Activated CD4-positive, alpha-beta T cell treated with anti-CD3 and anti-CD28 coated beads for 4 hours (primary cell): Measurements from ENCODE around the gene IL17RE.
"Not testable (repeated sequence)": the region's sequence is repeated elsewhere in the genome, so short reads cannot be mapped to it uniquely, and the experiment has no call there.

Source experiments
- DNase-seq, 2 donors: peaks; one replicate each; pipeline ENCODE4 v3.0.0-alpha.2; 2020

The IL17RE gene

DNA sequence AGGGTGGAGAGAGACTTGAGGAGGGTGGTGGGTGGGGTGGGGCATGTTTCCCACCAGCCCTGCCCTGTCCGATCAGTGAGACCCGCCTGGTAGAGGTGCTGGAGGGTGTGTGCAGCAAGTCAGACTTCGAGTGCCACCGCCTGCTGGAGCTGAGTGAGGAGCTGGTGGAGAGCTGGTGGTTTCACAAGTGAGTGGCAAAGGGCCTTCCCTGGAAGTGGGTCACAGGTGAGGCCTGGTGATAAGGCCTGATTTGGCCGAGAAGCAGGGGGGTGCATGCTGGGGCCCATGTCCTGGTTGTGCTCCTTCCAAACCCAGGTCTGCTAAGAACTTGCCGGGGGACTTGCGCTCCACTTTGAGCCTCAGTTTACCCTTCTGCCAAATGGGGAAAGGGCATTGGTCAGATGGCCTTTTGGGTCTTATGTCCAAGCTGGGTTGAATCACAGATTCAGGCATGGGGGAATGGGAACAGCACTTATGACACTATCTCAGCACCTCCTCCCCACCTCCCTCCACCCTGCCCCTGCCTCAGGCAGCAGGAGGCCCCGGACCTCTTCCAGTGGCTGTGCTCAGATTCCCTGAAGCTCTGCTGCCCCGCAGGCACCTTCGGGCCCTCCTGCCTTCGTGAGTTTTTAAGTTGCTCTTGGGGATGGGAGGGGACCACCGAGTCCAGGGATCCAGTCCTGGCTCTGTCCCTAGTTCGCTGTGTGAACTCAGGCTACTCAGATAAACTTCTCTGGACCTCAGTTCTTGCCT lies 35.0 kb downstream of the IL17RE start:
- no peak for DNase-seq

DNA sequence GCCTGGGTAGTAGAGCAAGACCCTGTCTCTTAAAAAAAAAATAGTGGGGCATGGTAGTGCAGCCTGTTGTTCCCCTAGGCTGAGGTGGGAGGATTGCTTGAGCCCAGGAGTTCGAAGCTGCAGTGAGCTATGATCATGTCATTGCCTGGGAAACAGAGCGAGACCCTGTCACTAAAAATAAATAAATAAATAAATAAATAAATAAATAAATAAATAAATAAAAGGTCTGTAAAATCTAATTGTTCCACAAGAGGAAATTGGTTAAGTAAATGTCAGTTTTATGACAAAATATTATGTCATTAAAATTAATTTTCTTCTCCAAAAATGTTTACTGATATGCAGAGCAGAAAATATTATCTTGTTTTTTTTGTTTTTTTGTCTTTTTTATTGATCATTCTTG lies 36.3 kb downstream of the IL17RE start:
- no peak for DNase-seq

DNA sequence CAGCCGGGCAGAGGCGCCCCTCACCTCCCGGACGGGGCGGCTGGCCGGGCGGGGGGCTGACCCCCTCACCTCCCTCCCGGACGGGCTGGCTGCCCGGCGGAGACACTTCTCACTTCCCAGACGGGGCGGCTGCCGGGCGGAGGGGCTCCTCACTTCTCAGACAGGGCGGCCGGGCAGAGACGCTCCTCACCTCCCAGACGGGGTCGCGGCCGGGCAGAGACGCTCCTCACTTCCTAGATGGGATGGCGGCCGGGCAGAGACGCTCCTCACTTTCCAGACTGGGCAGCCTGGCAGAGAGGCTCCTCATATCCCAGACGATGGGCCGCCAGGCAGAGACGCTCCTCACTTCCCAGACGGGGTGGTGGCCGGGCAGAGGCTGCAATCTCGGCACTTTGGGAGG lies 37.3 kb downstream of the IL17RE start:
- DNase-seq: not testable (repeated sequence)

DNA sequence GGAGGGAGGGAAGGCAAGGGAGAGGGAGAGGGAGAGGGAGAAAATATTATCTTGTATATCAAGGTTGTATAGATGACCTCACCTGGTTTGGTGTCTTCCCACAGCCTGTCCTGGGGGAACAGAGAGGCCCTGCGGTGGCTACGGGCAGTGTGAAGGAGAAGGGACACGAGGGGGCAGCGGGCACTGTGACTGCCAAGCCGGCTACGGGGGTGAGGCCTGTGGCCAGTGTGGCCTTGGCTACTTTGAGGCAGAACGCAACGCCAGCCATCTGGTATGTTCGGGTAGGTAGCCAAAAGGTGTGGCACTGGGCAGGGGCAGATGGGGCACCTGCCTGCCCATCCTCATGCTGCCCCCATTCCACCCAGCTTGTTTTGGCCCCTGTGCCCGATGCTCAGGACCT lies 38.1 kb downstream of the IL17RE start:
- no peak for DNase-seq

DNA sequence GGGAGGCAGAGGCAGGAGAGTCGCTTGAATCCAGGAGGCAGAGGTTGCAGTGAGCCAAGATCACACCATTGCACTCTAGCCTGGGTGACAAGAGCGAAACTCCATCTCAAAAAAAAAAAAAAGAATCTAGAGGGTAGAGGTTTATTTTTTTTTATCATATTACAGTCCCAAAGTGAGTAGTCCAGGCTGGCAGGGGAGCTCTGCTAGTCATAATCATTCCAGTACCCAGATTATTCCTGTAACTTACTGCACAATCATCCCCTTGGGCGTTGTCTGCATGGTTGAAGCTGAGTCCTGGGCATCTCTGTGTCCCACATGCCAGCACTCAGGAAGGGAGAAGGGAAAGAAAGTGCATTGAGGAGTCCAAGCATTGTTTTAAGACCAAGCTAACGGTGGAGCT lies 39.5 kb downstream of the IL17RE start:
- DNase-seq: no peak

DNA sequence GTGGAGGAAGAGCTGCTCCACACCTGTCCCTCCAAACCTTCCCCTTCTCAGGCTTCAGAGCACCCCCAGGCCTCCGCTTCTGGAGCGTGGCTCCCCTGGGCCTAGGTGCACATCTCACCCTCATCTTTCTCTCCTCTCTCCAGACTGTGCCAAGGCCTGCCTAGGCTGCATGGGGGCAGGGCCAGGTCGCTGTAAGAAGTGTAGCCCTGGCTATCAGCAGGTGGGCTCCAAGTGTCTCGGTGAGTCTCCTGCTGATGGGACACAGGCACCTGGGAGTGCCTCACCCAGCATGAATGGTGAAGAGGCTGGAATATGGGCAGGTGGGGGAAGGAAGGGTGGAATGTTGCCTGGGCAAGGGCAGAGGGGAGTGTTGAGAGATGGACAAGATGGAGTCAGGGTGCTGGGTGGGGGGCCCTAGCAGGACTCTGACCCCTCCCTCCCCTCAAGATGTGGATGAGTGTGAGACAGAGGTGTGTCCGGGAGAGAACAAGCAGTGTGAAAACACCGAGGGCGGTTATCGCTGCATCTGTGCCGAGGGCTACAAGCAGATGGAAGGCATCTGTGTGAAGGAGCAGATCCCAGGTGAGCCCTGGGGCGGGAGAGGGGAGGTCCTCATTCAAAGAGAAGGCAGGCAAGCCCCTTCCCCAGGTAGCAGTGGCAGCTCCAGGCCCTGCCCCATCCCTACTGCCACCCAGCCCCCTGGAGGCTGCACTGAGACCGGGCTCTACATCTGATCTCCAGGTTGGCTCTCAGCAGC lies 40.5 kb downstream of the IL17RE start:
- no peak for DNase-seq

DNA sequence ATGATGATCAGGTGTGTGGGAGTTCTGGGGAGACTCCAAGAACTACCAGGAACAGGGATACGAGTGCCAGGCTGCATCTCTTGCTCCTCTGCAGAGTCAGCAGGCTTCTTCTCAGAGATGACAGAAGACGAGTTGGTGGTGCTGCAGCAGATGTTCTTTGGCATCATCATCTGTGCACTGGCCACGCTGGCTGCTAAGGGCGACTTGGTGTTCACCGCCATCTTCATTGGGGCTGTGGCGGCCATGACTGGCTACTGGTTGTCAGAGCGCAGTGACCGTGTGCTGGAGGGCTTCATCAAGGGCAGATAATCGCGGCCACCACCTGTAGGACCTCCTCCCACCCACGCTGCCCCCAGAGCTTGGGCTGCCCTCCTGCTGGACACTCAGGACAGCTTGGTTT lies 41.6 kb downstream of the IL17RE start:
- no peak for DNase-seq

DNA sequence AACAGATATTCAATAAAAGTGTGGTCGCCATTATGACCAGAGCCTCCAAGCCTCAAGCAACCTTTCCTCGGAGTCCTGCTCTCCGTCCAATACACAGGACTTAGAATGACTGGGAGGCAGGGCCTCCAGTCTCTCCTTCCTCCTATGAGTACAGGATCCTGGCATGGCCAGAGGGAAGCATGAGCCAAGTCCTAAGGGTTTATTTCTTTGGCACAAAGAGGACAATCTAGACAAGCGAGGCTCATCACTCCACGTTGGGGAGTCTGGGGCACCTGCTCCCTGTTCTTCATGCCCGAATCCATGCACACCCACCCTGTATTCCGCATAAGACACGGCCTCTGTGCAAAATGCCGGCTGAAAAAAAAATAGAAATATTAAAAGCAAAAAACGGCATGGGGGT lies 42.7 kb downstream of the IL17RE start:
- DNase-seq: no peak

DNA sequence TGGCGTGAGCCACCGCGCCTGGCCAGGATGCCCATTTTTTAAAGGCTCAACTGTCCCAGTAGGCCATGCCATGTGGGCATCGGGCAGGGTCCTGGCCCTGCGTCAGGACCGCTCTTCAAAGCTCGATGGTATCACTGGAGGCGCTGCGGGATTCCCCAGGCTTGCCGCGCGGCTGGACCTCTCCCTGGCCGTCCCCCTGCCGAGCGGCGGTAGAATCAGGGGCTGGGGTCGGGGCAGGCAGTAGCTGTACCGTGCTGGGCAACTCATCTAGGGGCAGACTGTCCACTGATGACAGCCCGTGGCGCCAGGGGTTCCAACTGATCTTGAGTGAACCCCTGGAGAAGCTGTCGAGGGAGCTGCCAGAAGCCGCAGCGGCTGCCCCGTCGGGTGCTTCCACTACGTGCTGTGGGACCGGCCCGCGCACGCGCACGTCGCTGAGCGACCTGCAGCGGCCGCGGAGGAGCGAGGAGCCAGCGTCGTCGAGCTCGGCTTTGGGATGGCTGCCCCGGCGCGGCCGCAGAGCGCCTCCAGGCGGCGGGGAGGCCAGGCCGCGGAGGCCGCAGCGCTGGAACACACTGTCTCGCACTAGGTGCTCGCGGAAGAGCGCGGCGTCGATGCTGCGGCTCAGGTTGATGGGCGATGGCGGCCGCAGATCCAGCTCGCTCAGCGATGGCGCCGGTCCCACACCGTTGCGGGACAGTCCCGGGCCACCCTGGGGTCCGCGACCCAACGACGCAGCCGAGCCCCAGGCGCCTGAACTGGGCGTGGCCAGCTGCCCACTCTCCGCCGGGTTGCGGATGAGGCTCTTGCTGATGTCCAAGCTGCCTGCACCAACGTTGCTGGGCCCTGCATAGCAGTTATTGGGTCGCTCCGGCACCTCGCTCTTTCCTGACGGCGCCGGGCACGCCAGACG lies 43.7 kb downstream of the IL17RE start:
- DNase-seq: peak; percentile 83

DNA sequence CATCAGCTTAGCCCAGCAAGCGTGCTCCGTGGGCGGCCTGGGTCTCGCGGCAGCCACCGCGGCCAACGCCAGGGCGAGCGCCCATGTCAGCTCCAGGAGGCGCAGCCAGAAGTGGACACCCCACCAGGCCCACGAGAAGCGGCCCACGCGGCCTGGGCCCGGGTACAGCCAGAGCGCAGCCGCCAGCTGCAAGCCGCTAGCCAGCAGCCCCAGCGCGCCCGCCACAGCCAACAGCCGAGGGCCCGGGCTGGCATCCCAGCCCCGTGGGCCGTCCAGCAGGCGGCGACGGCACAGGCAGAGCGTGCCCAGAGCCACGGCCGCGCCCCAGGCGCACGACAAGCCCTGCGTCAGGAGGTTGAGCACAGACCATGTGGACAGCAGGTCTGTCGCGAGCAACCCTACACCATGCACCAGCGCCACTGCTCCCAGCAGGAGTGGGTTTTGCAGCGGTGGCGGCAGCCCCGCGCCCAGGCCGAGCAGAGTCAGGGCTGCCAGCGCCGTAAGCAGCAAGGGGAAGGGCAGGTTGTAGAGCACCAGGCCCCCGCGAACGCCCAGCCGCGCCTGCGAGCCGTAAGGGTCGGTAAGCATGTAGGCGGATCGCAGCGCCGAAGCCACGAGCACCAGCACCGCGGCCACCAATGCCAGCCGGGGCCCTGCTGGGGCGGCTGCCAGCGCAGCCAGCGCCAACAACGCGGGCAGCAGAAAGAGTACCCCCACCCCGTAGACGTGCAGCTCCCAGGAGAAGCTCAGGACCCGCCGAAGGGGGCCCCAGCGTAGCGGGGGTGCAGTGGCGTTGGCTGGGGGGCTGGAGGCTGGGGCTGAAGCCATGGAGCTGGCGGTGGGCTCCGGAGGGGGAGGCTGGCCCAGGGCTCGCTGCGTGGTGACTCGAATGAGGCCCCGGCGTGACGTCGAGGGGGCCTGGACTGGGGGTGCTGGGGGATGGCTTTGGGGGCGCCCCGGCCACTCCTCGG lies 44.7 kb downstream of the IL17RE start:
- DNase-seq: no peak

DNA sequence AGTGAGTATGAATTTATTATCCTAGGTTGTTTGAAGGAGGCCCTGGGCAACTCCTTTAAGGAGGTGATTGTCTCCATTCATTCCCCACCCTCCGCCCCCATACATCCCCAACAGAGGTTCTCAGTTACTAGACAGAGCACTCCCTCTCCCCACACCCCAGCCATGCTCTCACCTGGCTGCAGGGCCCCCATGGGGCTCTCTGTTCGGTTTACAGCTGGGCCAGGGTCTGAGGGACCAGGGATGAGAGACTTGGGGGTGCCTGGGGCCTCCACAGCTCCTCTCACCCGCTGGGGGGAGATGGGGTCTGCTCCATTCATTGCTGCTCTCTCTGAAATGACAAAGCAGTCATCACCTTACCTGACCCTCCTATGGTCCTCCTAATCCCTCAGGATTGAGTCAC lies 45.9 kb downstream of the IL17RE start:
- no peak for DNase-seq

DNA sequence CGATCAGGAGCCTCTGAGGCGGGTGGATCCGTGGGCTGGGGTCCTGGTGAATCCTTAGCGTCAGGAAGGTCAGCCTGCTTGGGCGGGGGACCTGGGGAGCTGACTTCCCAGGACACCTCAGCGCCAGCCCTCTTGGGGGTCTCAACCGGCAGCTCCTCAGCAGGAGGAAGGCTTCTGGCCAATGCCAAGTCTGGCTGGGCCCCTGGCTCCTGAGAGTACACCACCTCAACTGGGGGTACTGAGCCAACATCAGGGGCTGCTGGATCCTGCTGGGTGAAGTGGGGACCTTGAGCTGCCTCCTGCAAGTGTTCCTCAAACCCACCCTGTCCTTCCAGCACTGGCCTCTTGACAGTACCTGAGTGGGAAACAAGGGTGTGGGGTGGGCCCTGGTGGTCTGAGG lies 46.5 kb downstream of the IL17RE start:
- DNase-seq: no peak

DNA sequence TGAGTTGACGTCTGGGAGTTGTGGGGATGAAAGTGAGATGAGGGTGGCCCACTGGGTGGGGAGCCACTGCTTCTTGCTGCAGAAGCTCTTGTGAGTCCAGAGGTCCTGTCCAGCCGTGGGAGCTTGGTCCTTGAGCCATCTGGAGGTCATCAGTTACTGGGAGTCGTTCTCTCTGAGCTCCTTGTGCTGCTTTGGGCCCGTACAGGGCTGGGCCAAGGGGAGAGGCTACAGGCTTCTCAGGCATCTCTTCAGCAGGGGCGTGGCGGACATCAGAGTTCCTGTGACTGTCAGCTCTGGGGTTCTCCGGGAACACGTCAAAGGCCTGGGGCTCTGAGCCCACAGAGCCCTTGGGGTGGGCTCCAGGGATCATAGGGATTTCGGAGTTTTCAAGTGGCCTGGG lies 47.0 kb downstream of the IL17RE start:
- DNase-seq: no peak

DNA sequence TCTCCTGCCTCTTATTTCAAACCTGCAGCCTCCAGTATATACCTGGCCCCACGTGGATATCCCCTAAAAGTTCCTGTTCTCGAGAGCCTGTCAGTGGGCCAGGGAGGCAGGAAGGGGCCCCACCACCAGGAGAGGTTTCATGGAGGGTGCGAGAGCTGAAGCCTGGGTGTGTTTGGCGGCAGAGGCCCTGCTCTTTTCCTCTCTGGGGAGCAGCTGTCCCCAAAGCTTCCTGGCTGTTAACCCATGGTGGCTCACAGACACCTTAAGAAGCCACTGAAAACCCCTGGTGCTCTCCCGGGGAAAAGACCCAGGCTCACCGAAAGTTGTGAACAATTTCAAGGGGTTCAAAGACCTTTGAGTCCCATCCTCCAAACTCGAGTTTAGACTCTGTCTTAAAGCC lies 48.5 kb downstream of the IL17RE start:
- no peak for DNase-seq

DNA sequence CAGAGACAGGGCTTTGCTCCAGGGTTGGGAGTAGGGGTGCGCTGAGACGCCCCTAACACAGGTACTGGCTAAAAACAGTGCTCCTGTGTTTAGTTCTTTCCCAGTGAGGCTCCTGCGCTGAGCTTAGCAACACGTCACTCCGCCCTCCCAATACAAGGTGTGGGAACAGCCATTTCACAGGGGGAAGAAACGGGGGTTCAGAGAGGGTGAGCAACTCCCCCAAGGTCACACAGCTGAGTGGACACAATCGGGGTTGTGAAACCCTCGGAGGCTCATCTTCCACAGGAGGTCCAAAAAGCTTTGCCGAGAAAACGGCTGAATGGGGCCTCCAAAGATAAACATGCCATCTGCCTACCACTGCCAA lies 48.9 kb downstream of the IL17RE start:
- DNase-seq: no peak

DNA sequence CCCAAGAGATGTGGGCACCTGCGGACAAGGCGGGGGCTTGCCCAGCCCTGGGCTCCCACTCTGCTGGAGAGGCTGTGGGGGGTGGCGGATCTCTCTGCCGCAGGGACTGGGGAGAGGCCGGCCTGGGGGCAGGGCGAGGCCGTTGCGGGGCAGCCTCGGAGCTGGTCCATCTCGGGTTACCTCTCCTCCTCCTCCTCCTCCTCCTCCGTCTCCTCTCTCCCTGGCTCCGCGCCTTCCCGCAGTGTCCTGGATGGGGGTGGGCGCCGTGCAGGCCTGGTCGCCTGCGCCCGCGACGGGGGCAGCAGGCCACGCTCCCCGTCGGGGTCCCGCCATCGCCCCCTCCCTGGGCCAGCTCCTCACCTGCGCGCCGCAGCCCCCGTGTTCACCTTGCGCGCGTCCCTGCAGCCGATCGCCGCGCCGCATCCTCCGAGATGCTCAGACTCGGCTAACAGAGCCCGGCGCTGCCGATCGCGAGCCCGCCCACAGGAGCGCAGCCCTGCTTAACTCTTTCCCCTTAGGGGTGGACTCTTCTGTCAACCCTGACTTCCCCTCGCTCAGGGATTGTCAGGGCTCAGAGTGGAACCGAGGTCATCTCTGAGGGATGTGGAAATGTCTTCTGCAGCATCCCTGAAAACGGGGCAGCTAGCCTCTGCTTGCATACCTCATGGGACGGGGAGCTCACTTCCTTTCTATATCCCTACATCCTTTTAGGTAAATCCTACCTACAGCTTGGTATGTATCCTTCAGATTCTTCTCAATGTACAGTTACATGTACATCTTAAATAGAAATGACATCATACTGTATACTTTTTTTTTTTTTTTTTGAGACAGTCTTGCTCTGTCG lies 49.5 kb downstream of the IL17RE start, which contains the start of gene PRRT3:
Gene PRRT3, minus strand, starts transcription at position 447 of the 844 bp plus-strand sequence. CDS start 2,293 bp downstream, outside the sequence.
- peak; percentile 50 to 53 for DNase-seq

DNA sequence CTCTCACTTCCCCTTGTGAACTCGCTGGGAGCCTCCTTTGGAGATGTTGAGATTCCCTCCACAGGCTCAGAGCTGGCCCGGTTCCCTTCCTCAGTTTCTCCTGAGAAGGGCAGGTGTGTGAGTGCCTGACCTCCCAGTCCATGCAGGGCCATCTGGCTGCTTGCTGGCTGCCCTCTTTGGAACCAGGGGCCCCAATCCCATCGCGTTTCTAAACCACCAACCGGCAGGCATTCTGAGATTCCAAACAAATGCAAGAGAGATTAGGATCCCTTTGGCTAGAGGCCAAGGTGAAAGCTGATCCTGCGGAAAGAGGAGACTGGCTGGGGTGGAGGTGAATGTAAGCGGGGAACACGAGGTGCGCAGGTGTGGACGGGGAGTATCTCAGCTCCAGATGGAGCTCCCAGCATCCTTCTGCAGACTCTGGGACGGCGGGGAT lies 52.4 kb downstream of the IL17RE start:
- no peak for DNase-seq

DNA sequence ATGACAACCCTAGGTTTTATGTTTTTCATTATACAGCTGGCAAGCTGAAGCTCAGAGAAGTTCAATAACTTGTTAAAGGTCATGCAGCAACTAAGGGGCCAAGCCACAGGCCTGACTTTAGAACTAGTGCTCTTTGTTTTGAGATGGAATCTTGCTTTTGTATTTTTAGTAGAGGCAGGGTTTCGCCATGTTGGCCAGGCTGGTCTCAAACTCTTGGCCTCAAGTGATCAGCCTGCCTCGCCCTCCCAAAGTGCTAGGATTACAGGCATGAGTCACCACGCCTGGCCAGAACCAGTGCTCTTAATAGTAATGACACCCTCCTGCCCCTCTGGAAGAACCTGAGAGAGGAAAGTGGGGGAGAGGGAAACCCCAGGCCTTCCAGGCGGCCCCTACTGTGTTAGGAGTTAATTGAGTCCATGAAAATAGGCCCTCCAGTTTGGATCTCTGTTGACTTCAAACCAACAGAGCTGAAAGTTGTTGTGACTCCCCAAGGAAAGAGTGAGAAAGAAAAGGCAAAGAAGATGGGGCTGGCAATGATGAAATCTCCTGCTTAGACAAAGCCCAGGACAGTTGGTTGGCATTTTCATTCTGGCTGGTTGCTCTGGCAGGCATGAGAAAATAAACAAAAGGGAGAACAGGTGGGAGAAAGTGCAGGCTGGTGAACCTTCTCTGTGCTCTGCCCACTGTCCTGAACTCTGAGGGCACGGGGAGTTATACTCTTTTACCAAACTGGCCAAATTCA lies 53.1 kb downstream of the IL17RE start:
- DNase-seq: no peak

DNA sequence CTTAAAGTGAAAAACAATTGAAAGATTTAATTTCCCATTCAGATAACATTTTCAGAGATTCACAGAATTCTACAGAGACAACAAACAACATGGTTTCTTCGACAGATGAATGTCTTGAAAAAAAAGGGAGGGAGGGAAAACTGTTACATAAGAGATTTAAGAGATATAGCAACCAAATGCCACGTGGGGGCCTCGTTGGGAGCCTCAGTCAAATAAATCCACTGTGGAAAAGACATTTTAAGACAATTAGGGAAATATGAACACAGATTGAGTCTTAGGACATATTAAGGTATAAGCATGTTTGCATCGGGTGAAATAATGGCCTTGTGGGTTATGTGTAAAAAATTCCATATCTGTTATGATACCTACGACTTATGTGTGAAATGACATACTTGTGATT lies 54.6 kb downstream of the IL17RE start:
- no peak for DNase-seq

DNA sequence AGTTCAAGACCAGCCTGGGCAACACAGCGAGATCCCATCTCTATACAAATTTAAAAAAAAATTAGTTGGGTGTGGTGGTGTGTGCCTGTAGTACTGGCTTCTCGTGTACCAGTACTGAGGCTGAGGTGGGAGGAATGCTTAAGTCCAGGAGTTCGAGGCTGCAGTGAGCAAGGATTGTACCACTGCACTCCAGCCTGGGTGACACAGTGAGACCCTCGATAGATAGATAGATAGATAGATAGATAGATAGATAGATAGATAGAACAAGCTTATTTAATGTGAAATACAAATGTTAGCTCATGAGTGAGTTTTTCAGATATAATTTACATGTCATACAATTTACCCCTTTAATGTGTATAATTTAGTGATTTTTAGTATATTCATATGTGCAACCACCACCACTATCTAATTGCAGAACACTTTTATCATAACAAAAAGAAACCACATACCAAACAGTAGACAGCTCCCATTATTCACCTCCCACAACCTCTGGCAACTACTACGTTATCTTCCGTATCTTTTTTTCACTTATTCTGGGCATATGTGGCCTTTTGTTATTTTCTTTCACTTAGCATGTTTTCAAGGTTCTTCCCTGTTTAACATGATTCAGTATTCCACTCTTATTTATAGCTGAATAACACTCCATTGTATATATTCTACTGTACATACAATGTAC lies 62.7 kb downstream of the IL17RE start:
- DNase-seq: no peak
